Sciatic nerve (tissue), 2 donors: ENCODE results near the gene DTX3. TPM values are rescaled to one million over a fixed set of nuclear protein-coding genes. Genes with fewer than 3 reads are reported as not detected.
"Not testable (repeated sequence)": the region's sequence is repeated elsewhere in the genome, so short reads cannot be mapped to it uniquely, and the experiment has no call there.

Experiments
- ATAC-seq: fragments of 200-7000 bp; cut with Tn5 transposase; one replicate; pipeline ENCODE4 v1.9.1; 2020; ENCODE audit warnings: mild to moderate bottlenecking, moderate library complexity
- DNase-seq: peaks from one replicate; pipeline ENCODE4 v3.0.0-alpha.2; 2020; ENCODE audit warnings: low spot score
- intact Hi-C: fragments of 100-400 bp; cut with DNase I; formaldehyde crosslinking; loops from one replicate; pipeline ENCODE4 v1.14.2; 2022
- total RNA-seq: library from RNA; stranded (reverse); fragmentation: NEBNext Ultra II Directional; extraction: Animal tissue kit (Norgen Biotek cat#: 25700); gene quantifications from one replicate; pipeline ENCODE4 v1.2.1, GENCODE V29; 2021
- donor health status: DM: no; HTN: no; CAD: no.
- donor health status: DM: no; HTN: no; CAD: no.

The DTX3 gene
- total RNA-seq, 1 donor from 2014 or later, result 42.9 TPM

GRCh38 chr12:57581802-57582201, 22.8 kb upstream of the DTX3 start:
- intact Hi-C loops, result loop anchor here (5.0 kb wide), 1 partner anchor 40 kb away; no protein-coding TSS in a partner anchor
- ATAC-seq (no peak), DNase-seq (no peak)

- intact Hi-C loops, result loop anchor here (5.0 kb wide), 1 partner anchor 40 kb away; no protein-coding TSS in a partner anchor
- no peak for ATAC-seq
- no peak for DNase-seq
Measured at GRCh38 chr12:57582440-57582839, 22.2 kb upstream of the DTX3 start.

- peak; percentile 75 for DNase-seq
- intact Hi-C loops, result loop anchor here (5.0 kb wide), 1 partner anchor 39 kb away; no protein-coding TSS in a partner anchor
- ATAC-seq, result peak; percentile 95
Measured at GRCh38 chr12:57583008-57583831, 21.4 kb upstream of the DTX3 start.

- ATAC-seq, result no peak
- intact Hi-C loops, result loop anchor here (5.0 kb wide), 1 partner anchor 38 kb away; no protein-coding TSS in a partner anchor
- no peak for DNase-seq
Measured at GRCh38 chr12:57584050-57584449, 20.6 kb upstream of the DTX3 start.

- no peak for DNase-seq
- no peak for ATAC-seq
- intact Hi-C loops, result loop anchor here (5.0 kb wide), 1 partner anchor 38 kb away; no protein-coding TSS in a partner anchor
Measured at GRCh38 chr12:57584690-57585089, 19.9 kb upstream of the DTX3 start.

GRCh38 chr12:57585156-57585555, 19.5 kb upstream of the DTX3 start:
- DNase-seq (no peak), ATAC-seq (no peak)
- intact Hi-C loops, result no loop called here

GRCh38 chr12:57586128-57586527, 18.5 kb upstream of the DTX3 start:
- intact Hi-C loops, result loop anchor here (1.0 kb wide), 1 partner anchor 46 kb away; no protein-coding TSS in a partner anchor
- no peak for ATAC-seq
- DNase-seq, result no peak

DNA sequence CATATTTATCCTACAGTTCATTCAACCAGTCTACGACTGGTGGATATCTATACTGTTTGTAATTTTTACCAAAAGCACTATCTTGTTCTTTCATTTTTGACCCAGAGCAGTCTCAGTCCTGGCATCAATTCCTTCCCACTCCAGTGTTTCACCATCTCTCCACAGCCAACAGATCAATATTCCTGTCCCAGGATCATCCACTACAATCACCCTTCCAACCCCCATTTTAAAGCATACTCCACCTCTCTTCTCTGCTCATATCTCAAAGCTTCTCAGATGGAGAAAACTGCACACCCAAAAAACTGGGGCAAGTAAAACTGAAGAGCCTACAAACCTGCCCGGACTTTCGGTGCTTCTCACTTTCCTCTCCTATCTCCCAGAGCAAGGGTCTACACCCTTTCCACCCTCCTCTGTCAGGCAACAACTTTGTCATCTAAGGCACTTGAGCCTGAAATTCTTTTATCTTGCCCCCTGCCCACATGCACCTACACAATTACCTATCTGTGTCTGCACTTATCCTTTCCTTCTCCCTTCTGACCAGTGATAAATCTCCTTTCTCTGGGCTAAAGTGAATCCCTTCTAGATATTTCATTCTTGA, 17.7 kb upstream of the DTX3 start:
- no peak for DNase-seq
- intact Hi-C loops, result loop anchor here (1.0 kb wide), 1 partner anchor 45 kb away; no protein-coding TSS in a partner anchor
- no peak for ATAC-seq

DNA sequence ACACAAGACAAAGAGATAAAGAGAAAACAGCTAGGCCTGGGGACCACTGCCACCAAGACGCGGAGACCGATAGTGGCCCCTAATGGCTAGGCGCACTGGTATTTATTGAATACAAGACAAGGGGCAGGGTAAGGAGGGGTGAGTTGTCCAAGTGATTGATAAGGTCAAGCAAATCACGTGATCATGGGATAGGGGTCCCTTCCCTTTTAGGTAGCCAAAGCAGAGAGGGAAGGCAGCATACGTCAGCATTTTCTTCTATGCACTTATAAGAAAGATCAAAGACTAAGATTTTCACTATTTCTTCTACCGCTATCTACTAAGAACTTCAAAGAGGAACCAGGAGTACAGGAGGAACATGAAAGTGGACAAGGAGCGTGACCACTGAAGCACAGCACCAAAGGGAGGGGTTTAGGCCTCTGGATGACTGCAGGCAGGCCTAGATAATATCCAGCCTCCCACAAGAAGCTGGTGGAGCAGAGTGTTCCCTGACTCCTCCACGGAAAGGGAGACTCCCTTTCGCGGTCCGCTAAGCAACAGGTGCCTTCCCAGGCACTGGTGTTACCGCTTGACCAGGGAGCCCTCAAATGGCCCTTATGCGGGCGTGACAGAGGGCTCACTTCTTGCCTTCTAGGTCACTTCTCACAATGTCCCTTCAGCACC, 15.5 kb upstream of the DTX3 start:
- DNase-seq, intact Hi-C loops: not testable (repeated sequence)

GRCh38 chr12:57590479-57590863, 14.2 kb upstream of the DTX3 start:
- DNase-seq, result no peak
- intact Hi-C loops, result no loop called here
- no peak for ATAC-seq

More for the DNA sequence above, 15.5 kb upstream of the DTX3 start:
- ATAC-seq, result not testable (repeated sequence)

DNA sequence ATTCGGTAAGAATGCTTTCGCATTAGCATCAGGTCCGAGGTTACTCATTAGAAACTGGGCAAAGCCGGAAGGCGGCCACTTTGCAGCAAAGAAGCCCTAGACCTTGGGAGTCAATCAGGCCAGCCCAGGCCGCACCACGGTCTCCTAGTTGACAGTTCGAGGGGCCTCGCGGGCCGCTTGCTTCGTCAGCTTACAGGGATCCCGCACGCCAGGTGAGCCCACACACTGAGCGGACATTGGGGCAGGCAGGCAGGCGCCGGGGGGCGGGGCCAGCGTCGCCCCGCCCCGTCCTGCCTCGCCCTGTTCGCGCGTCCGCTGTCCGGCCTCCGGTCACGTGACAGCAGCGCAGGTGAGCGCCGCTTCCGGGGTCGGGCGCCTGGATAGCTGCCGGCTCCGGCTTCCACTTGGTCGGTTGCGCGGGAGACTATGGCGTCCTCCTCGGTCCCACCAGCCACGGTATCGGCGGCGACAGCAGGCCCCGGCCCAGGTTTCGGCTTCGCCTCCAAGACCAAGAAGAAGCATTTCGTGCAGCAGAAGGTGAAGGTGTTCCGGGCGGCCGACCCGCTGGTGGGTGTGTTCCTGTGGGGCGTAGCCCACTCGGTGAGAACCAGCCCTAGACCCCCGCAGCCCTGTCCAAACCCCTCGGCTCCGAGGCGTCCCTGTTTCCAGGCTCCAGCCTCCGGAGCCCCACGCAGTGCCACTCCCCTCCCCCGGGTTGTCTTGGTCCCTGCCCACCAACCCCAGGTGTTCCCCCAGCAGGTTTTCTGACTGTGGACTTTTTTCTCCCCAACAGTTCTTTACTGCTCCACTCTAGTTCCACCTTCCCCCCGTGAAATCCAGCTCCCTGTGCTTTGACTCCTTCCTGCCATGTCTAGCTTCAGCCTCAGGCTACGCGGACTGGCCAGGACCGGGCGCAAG, 13.5 kb upstream of the DTX3 start, which contains the start of gene PIP4K2C:
TSS of gene PIP4K2C (plus strand) at position 329 of the 918 bp plus-strand sequence. CDS start at position 427, 98 bp downstream.
- ATAC-seq, result peak; percentile 98
- intact Hi-C loops, result no loop called here
- DNase-seq, result peak; percentile 84

- no peak for ATAC-seq
- DNase-seq, result no peak
- intact Hi-C loops, result no loop called here
Measured at GRCh38 chr12:57591782-57592325, 12.8 kb upstream of the DTX3 start.

GRCh38 chr12:57592551-57593165, 12.0 kb upstream of the DTX3 start:
- intact Hi-C loops, result no loop called here
- no peak for ATAC-seq

DNA sequence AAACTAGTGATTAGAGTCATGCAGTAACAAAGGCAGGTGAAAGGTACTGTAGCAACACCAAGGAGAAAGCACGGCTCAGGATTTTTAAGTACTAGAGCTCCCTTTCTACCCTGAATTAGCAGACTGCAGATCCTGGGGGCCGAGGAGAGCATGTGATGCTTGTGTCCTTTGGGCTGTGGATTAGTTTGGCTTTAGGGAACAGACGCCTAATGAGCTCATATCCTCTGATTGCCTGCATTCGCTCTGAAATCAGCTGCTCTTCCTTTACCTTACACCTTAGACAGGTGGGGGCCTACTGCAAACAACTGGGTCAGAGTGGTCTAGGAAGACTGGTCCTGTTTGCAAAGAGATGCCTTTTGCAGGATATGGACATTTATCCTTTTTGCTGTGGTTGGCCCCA, 11.4 kb upstream of the DTX3 start:
- intact Hi-C loops, result no loop called here
- ATAC-seq, result no peak
- DNase-seq, result no peak

More at GRCh38 chr12:57592551-57593165, 12.0 kb upstream of the DTX3 start:
- DNase-seq, result no peak

DNA sequence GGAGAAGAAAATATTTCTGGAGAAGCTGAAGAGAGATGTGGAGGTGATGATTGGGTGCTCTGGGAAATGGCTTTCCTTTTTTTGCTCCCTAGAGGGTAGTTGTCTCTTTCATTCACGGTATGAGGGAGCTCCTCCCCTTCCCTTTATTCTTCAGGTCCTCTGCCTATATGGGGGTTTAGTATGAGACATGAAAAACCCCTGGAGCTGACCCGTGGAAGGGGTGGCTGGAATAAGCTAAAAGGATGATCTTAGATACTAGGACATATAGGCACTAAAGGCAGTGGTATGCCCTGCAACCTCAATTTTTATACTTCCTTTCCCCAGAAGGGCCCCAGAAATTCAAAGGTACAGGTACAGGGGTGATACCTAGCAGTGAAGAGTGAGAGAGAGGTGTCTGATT, 4.2 kb upstream of the DTX3 start:
- no peak for ATAC-seq
- no peak for DNase-seq
- intact Hi-C loops, result no loop called here

GRCh38 chr12:57602544-57602943, 2.1 kb upstream of the DTX3 start:
- no peak for DNase-seq
- intact Hi-C loops, result no loop called here
- ATAC-seq, result no peak

- ATAC-seq (peak; percentile 6), DNase-seq (no peak)
- intact Hi-C loops, result no loop called here
Measured at GRCh38 chr12:57603324-57603723, 1.3 kb upstream of the DTX3 start.
